ENCODE measurements around the gene LPCAT2.

The LPCAT2 gene

GRCh38 chr16:55559933-55560516 lies 51.2 kb downstream of the LPCAT2 start:
- no peak for DNase-seq

GRCh38 chr16:55561319-55561848 lies 52.5 kb downstream of the LPCAT2 start:
- DNase-seq: no peak

GRCh38 chr16:55562936-55563335 lies 54.1 kb downstream of the LPCAT2 start:
- DNase-seq: no peak

- no peak for DNase-seq
Observed at GRCh38 chr16:55563797-55564196, 54.9 kb downstream of the LPCAT2 start.

- no peak for DNase-seq
Observed at GRCh38 chr16:55565086-55565485, 56.2 kb downstream of the LPCAT2 start.

GRCh38 chr16:55566432-55567175 lies 57.7 kb downstream of the LPCAT2 start, which contains the start of gene CAPNS2:
Gene CAPNS2 (plus strand): TSS chr16:55566684. CDS start chr16:55566757, 73 bp downstream.
- DNase-seq: no peak

- DNase-seq: no peak
Observed at GRCh38 chr16:55567382-55567781, 58.5 kb downstream of the LPCAT2 start.

GRCh38 chr16:55568207-55568606 lies 59.3 kb downstream of the LPCAT2 start:
- DNase-seq: no peak

- no peak for DNase-seq
Observed at GRCh38 chr16:55569025-55569424, 60.2 kb downstream of the LPCAT2 start.

- DNase-seq: no peak
Observed at GRCh38 chr16:55570159-55570558, 61.3 kb downstream of the LPCAT2 start.

- no peak for DNase-seq
Observed at GRCh38 chr16:55571191-55571897, 62.5 kb downstream of the LPCAT2 start.

GRCh38 chr16:55572439-55572838 lies 63.6 kb downstream of the LPCAT2 start:
- no peak for DNase-seq

GRCh38 chr16:55574811-55575210 lies 65.9 kb downstream of the LPCAT2 start:
- no peak for DNase-seq

- no peak for DNase-seq
Observed at GRCh38 chr16:55575496-55575895, 66.6 kb downstream of the LPCAT2 start.

GRCh38 chr16:55576384-55576783 lies 67.5 kb downstream of the LPCAT2 start:
- no peak for DNase-seq

GRCh38 chr16:55577887-55578286 lies 69.0 kb downstream of the LPCAT2 start:
- no peak for DNase-seq

GRCh38 chr16:55585631-55586030 lies 76.8 kb downstream of the LPCAT2 start:
- DNase-seq: no peak

- no peak for DNase-seq
Observed at GRCh38 chr16:55588799-55589198, 79.9 kb downstream of the LPCAT2 start.

- no peak for DNase-seq
Observed at GRCh38 chr16:55592306-55592705, 83.4 kb downstream of the LPCAT2 start.

GRCh38 chr16:55597928-55598327 lies 89.1 kb downstream of the LPCAT2 start:
- no peak for DNase-seq

GRCh38 chr16:55605754-55606336 lies 97.0 kb downstream of the LPCAT2 start:
- DNase-seq: no peak

GRCh38 chr16:55613613-55614335 lies 104.9 kb downstream of the LPCAT2 start:
- DNase-seq: no peak

- no peak for DNase-seq
Observed at GRCh38 chr16:55615071-55615470, 106.2 kb downstream of the LPCAT2 start.

Data from activated gamma-delta T cell treated with Interleukin-2 at 50 U/mL for 16 hours (primary cell).